Occipital lobe (tissue), 1 donor: ENCODE measurements around the gene GGT5. TPM values are rescaled to one million over a fixed set of nuclear protein-coding genes. Genes with fewer than 3 reads are reported as not detected.

Source experiments
- total RNA-seq: library from RNA; depleted of rRNA; stranded (reverse); fragments of >200 nt; gene quantifications from one replicate; pipeline ENCODE4 v1.2.3, GENCODE V29; 2014

Gene GGT5
- total RNA-seq, 1 donor from 2014 or later: 0.94 TPM

Other genes with a start within 250 kb of the GGT5 start
- not detected for gene GSTT4, start 239.6 kb downstream of the GGT5 start, total RNA-seq
- gene CABIN1, start 233.8 kb downstream of the GGT5 start, total RNA-seq: 39.6 TPM
- not detected for gene SUSD2, start 63.6 kb downstream of the GGT5 start, total RNA-seq
- gene SPECC1L, start 25.7 kb upstream of the GGT5 start, total RNA-seq: 49.0 TPM
- gene ADORA2A, start 182.5 kb upstream of the GGT5 start, total RNA-seq: 8.0 TPM